Activated naive CD4-positive, alpha-beta T cell treated with anti-CD3 and anti-CD28 coated beads, Interleukin-2, amount 10 ng/mL, durations not matched to agents 7 days and 5 days (primary cell): ENCODE measurements around the gene SNAPC2.
"Not testable (repeated sequence)": the region's sequence is repeated elsewhere in the genome, so short reads cannot be mapped to it uniquely, and the experiment has no call there.

Experiments
- CTCF ChIA-PET: fragments of 350-600 bp; sonication (Branson Sonifier 250); formaldehyde crosslinking; loops from one replicate; lab custom pipeline; 2021; ENCODE audit warnings: antibody characterized with exemption; lab: Charles Lee
- DNase-seq: peaks from one replicate; pipeline ENCODE4 v3.0.0-alpha.2; 2020
- H3K27ac Mint-ChIP-seq: one replicate; pipeline ENCODE4 v1.8.0; 2021; ENCODE audit warnings: mild to moderate bottlenecking, moderate library complexity, mixed read lengths
- H3K27me3 Mint-ChIP-seq: one replicate; pipeline ENCODE4 v1.8.0; 2021; ENCODE audit warnings: mild to moderate bottlenecking, mixed read lengths
- H3K36me3 Mint-ChIP-seq: one replicate; pipeline ENCODE4 v1.8.0; 2021; ENCODE audit warnings: mixed read lengths
- H3K4me1 Mint-ChIP-seq: one replicate; pipeline ENCODE4 v1.8.0; 2021; ENCODE audit warnings: mixed read lengths
- H3K4me3 Mint-ChIP-seq: one replicate; pipeline ENCODE4 v1.8.0; 2021; ENCODE audit warnings: mild to moderate bottlenecking, moderate library complexity, mixed read lengths
- H3K9me3 Mint-ChIP-seq: one replicate; pipeline ENCODE4 v1.8.0; 2021; ENCODE audit warnings: mixed read lengths

The SNAPC2 gene

DNA sequence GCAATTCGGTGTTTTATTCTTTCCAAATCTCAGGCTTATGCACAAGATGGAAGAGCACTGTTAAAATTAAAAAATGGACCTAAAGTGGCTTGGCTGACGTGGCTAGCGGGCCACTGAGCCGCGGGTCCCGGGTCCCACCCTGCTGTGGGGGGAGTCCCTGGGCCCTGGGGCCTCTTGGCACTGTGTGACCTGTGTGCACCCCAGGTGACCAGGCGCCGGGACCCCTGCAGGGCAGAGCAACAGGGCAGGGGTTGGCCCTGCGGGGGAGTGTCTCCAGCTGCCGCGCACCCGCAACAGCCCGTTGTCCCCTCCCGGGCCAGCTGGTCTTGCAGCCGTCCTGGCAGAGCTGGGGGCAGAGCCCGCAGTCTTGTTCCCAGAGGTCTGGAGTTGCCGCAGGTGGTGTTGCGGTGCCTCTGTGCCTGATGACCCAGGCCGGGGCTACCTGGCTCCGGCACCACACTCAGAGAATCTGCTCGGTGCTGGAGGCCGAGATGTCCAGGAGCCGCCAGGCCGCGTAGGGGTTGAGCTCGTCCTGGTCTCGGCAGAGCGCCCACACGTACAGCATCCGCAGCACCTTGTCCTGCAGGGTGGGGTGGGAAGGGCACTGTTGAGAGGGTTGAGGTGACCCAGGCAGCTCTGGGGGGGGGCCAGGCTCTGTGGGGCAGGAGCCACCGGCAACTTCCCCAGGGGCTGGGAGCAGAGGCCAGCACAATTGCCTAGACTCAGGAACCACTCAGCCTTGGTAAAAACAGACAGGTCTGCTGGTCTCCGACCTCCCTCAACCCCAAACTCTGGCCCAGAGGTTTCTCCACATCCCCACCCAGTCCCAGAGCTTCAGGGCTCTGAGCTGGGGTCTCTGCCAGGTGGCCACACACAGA lies 6.8 kb downstream of the SNAPC2 start:
- Mint-ChIP-seq H3K27ac (peak overlapping the region; percentile 58), H3K4me1 (peaks cover 13% of the 10 kb centered on the region), H3K4me3 (peak overlapping the region; percentile 50)

DNA sequence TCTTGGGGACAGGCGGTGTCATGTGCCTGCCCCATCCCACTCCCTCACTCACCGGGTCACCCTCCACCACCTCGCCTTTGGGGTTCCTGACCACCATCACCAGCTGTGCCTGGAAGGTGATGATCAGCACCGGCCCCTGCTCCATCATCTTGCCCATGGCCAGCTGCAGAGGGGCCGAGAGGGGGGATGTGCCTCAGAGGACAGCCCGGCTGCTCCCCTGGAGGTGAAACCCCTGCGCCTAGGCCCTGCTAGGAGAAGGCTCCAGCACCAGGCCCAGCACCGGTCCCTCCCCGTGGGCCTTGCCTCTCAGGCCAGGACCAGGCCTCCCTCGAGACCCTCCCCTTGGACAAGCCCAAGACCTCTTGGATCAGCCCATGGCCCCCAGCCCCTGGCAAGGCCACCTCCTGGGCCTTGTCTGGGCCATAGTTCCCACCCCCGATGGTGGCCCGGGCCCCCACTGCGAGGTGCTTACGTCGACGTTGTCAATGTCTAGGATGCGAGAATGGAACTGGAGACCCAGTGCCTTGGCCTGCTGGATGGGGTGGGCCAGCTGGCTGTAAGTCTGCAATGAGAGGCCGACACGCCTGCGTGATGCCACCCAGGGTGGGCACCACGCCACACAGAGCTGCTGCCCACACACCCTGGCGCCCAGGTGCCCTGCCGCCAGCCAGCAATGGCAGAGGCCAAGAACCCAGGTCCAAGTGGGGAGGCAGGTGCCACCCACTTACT lies 7.6 kb downstream of the SNAPC2 start:
- Mint-ChIP-seq H3K27me3 (peaks cover 4% of the 10 kb centered on the region), H3K27ac (no peak overlapping the region), H3K4me1 (peaks cover 10% of the 10 kb centered on the region), H3K36me3 (peaks cover 4% of the 10 kb centered on the region), H3K4me3 (no peak overlapping the region), H3K9me3 (no peaks in the 10 kb centered on the region)
- DNase-seq: no peak
- CTCF ChIA-PET: interaction anchor here (1.9 kb wide), 1 partner anchor 73 kb away, joined by 4 read pairs; no protein-coding TSS in a partner anchor

More for the DNA sequence above, 6.8 kb downstream of the SNAPC2 start:
- Mint-ChIP-seq H3K9me3 (no peaks in the 10 kb centered on the region), H3K27me3 (peaks cover 4% of the 10 kb centered on the region), H3K36me3 (peaks cover 6% of the 10 kb centered on the region)
- CTCF ChIA-PET: interaction anchor here (0.7 to 1.9 kb wide), 2 partner anchors 73 to 74 kb away, joined by 3 to 4 read pairs; no protein-coding TSS in a partner anchor
- no peak for DNase-seq

DNA sequence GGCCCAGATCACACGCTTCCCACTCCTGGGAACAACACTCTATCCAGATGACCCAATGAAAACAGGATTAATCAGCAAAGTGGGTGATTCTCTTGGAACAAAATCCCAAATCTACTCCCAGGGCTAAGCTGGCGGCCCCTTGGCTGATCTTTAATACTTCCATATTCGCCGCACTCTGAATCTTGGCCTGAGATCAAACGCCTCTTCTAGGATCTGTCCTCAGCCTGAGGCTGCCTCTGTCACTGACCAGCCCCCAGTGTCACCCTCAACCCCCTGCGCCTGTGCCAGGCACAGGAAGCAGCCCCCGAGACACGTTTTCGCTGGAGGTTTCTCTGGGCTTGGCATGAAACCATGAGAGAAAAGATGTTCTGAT lies 8.2 kb downstream of the SNAPC2 start:
- peaks cover 10% of the 10 kb centered on the region for H3K4me1 Mint-ChIP-seq
- no peaks in the 10 kb centered on the region for H3K9me3 Mint-ChIP-seq
- H3K27me3 Mint-ChIP-seq: no peaks in the 10 kb centered on the region
- H3K36me3 Mint-ChIP-seq: peaks cover 4% of the 10 kb centered on the region
- CTCF ChIA-PET: interaction anchor here (0.8 to 2.8 kb wide), 6 partner anchors 14 to 140 kb away, joined by 3 to 14 read pairs (median 4); partner anchors contain the start of gene TIMM44
- no peak overlapping the region for H3K4me3 Mint-ChIP-seq
- DNase-seq: no peak
- no peak overlapping the region for H3K27ac Mint-ChIP-seq

DNA sequence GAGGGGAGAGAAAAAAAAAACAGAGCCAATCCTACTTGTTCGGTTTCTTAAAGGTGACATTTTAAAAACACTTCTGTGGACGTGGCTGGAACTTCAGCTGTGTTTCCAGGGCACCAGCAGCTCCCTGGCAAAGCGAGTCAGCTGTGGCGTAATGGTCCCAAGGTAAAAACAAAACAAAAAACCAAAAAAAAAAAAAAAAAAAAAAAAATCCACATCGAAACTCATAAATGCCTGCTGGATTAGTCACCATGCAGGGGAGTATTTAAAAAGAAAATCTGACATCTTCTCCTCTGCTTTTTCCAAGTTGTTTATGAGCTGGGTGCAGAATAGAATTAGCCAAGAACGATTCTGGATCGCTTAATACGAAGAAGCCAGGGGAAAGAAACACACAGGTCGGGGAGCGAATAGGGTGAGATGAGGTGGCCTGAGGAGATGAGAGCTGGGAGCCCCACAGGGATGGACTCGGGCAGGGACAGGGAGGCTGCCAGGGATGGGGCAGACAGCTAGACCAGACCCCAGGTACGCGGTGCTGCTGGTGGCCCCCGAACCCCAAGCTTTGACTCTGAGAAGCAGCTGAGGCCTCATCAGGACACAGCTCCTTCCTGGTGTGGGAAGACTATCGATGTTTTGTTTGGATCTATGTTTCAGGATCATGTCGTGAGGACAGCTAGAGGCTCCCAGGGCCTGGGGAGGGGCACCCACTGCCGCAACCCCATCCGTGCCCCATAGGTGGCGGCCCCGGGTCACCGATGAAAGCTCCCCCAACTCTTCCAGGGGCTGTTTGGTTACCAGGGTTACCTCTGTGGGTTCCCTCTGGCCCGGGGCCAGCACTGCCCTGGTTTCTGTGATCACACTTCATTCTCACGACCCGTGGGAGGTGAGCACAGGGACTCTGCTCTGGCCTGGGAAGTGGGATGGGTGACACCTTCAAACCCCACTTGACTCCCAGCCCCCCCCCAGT lies 8.9 kb downstream of the SNAPC2 start:
- no peak overlapping the region for H3K4me3 Mint-ChIP-seq
- CTCF ChIA-PET: interaction anchor here (0.8 to 2.8 kb wide), 9 partner anchors 9 to 140 kb away, joined by 3 to 14 read pairs (median 4); partner anchors contain the start of gene TIMM44
- peak overlapping the region; percentile 12 for H3K27ac Mint-ChIP-seq
- H3K36me3 Mint-ChIP-seq: peaks cover 7% of the 10 kb centered on the region
- peaks cover 10% of the 10 kb centered on the region for H3K4me1 Mint-ChIP-seq
- H3K9me3 Mint-ChIP-seq: no peaks in the 10 kb centered on the region
- peak; percentile 69 for DNase-seq
- H3K27me3 Mint-ChIP-seq: no peaks in the 10 kb centered on the region

DNA sequence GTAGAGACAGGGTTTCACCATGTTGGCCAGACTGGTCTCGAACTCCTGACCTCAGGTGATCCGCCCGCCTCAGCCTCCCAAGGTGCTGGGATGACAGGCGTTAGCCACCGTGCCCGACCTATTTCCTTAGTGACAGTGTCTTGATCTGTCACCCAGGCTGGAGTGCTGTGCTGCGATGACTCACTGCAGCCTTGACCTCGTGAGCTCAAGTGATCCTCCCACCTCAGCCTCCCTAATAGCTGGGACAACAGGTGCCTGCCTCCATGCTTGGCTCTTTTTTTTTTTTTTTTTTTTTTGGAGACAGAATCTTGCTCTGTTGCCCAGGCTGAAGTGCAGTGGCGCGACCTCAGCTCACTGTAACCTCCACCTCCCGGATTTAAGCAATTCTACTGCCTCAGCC lies 9.9 kb downstream of the SNAPC2 start:
- not testable (repeated sequence) for H3K27ac Mint-ChIP-seq, H3K27me3 Mint-ChIP-seq, H3K4me3 Mint-ChIP-seq, H3K4me1 Mint-ChIP-seq, DNase-seq, H3K36me3 Mint-ChIP-seq, H3K9me3 Mint-ChIP-seq
- CTCF ChIA-PET: interaction anchor here (0.6 to 2.8 kb wide), 2 partner anchors 13 to 534 kb away, joined by 5 to 14 read pairs; partner anchors contain the start of gene TIMM44

DNA sequence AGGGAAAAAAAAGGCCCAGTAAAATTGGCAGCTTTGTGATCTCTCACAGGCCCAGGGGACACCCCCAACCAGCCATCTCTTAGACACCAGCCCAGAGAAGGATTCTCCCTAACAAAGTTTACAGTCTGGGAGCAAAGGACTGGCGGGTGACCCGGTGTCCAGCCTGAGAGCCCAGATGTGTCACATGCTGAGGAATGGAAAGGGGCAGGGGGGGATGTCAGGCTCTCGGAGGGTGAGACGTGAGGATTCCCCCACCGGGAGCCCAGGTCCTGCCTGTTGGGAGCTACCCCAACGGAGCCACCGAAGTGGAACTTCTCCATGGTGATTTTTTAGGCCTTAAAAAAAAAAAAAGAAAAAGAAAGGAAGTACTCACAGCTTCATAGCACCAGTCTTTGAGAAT lies 10.6 kb downstream of the SNAPC2 start:
- H3K27ac Mint-ChIP-seq: peak overlapping the region; percentile 45
- no peaks in the 10 kb centered on the region for H3K9me3 Mint-ChIP-seq
- peaks cover 5% of the 10 kb centered on the region for H3K4me1 Mint-ChIP-seq
- CTCF ChIA-PET: interaction anchor here (0.6 to 2.8 kb wide), 3 partner anchors 12 to 534 kb away, joined by 4 to 14 read pairs (median 5); partner anchors contain the start of gene TIMM44
- no peak overlapping the region for H3K4me3 Mint-ChIP-seq
- DNase-seq: no peak
- H3K27me3 Mint-ChIP-seq: no peaks in the 10 kb centered on the region
- H3K36me3 Mint-ChIP-seq: peaks cover 7% of the 10 kb centered on the region

DNA sequence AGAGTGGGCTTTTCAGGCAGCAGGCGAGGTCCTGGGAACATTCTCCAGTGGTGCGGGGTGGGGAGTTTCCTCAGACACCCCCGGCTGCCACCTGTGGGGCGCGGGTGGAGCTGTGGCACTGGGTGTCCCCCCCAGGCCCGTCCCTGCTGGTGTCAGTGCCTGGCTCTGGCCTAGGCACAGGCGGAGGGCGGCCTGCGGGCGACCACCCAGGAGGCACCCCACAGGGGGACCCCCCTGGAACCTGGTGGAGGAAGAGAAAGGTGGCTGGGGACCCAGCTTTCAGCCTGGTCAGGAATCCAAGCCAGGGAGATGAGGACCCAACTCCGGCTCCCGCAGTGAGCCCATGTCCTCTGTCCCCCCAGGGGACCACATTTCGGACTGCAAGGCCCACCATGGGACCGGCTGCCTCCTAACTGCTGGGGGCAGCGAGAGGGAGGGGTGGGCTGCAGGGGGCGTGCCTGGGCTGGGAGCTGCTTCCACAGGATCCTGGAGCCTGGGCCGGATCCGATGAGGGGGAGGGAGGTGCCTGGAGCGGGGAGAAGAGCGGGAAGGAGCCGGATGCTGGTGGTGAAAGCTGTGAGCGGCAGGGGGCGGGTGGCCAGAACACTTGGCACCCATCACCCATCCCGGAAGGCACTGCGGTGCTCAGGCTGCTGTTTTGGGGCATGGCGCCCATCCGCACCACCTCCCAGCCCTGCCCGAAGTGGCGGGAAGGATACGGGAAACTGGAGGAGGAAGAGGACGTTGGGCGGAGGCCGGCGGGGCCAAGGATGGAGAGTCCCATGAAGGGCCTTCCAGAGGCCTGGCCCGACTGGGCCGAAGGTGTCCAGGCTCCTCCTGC lies 11.3 kb downstream of the SNAPC2 start:
- H3K4me3 Mint-ChIP-seq: no peak overlapping the region
- H3K9me3 Mint-ChIP-seq: no peaks in the 10 kb centered on the region
- no peaks in the 10 kb centered on the region for H3K27me3 Mint-ChIP-seq
- DNase-seq: no peak
- no peak overlapping the region for H3K27ac Mint-ChIP-seq
- CTCF ChIA-PET: interaction anchor here (0.6 to 2.8 kb wide), 2 partner anchors 11 to 138 kb away, joined by 4 to 14 read pairs; partner anchors contain the start of gene TIMM44
- H3K36me3 Mint-ChIP-seq: peaks cover 7% of the 10 kb centered on the region
- peaks cover 2% of the 10 kb centered on the region for H3K4me1 Mint-ChIP-seq

DNA sequence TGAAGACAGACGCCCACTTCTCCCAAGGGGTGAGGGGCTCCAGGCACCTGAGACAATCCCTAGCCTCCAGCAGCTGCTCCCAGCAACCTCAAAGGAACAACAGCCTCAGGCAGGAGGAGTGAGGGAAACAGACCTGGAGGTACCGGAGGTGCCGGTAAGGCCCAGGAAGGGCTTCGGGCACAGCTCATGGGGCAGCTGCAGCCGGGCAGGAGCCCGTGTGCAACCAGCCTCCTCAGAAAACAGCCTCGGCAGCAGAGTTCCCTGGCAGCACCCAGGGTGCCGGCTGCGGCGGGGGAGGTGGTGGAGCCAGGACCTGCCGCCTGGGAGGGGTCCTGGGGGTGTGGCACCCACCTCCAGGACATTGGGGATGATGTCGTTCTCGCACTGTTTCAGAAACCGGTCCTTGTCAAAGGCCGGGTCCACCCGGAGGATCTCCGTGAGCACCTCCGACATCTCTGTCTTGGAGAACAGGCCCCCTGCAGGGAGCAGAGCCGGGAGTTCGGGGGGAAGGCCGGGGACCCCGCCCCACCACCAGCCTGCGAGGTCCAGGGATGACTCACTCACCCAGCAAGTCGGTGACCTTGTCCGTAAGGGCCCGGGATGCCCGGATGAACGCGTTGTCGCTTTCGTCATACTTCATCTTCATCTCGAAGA lies 12.3 kb downstream of the SNAPC2 start:
- Mint-ChIP-seq H3K36me3 (peaks cover 7% of the 10 kb centered on the region), H3K4me3 (no peak overlapping the region), H3K4me1 (no peaks in the 10 kb centered on the region), H3K9me3 (no peaks in the 10 kb centered on the region), H3K27me3 (no peaks in the 10 kb centered on the region), H3K27ac (no peak overlapping the region)
- CTCF ChIA-PET: no interaction called here
- DNase-seq: no peak

DNA sequence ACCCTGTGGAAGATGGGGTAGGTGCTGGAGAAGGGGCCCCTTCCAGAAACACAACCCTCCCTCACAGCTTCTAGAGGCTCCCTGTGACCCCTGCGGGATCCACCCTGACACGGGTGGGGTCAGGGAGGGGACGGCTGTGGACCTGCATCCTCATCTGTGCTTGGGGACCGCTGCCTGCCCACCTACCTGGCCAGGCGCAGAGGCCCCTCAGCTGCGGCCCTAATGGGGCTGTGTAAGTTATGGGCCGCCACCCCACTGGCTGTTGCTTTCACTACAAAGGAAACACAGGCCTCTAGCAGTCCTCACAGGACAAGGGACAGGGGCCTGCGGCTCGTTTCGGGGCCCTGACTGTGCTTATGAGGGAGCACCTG lies 12.8 kb downstream of the SNAPC2 start:
- H3K9me3 Mint-ChIP-seq: no peaks in the 10 kb centered on the region
- H3K27ac Mint-ChIP-seq: no peak overlapping the region
- CTCF ChIA-PET: no interaction called here
- H3K4me3 Mint-ChIP-seq: no peak overlapping the region
- H3K27me3 Mint-ChIP-seq: no peaks in the 10 kb centered on the region
- H3K36me3 Mint-ChIP-seq: peaks cover 9% of the 10 kb centered on the region
- DNase-seq: no peak
- no peaks in the 10 kb centered on the region for H3K4me1 Mint-ChIP-seq

DNA sequence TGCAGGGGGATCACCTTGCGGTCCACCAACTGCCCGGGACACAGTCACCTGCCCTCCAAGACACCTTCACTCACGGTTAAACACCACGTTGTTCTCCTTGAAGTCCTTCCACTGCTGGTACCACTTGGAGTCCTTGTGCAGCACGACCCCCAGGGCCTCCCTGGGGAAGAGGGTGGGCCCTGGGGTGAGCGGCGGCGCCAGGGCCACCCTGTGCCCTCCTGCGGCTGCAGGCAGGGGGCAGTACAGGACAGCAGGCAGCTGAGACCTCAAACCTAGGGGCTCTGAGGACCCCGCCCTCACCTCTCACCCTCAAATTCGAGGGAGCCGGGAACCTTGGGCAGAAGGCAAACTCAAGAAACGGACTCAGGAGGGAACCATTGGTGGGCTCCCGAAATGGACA lies 13.3 kb downstream of the SNAPC2 start:
- CTCF ChIA-PET: no interaction called here
- H3K36me3 Mint-ChIP-seq: peaks cover 10% of the 10 kb centered on the region

DNA sequence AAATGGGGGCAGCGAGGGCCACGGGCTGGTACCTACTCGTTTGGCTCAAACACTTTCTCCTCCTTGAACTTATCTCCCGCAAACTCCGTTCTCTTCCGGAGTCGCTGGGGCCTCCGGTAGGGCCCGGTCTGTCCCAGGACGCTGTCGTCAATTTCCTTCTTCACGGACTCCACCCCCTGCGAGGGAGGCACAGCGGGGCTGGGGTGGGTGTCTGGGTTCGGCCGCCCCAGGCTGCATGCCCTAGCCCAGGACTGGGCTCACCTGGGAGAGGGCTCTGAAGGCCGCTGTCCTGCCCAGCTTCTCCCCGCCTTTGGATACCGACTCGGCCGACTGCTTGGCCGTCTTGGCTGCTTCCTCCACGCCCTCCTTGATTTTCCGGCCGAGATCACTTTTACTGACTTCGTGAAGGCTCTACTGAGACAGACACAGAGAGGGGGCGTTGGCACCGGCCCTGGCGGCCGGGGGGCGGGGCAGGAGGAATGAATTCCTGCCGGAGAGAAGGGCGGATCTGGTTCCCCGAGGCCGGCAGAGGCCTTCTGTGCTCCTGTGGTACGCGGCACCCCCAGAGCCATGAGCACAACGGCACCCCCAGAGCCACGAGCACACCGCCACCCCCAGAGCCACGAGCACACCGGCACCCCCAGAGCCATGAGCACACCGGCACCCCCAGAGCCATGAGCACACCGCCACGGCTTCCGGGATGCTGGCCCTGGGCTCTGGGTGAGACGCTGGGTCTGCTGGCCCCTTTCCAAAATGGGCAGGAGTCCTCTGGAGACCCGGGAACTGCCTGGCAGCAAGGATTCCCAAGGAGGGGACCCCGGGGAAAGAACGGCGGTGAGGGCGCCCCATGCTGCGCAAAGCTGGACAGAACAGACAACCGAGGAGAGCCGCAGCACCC lies 13.9 kb downstream of the SNAPC2 start:
- Mint-ChIP-seq H3K27me3 (no peaks in the 10 kb centered on the region), H3K27ac (no peak overlapping the region), H3K36me3 (peaks cover 13% of the 10 kb centered on the region), H3K4me1 (peaks cover 3% of the 10 kb centered on the region), H3K4me3 (no peak overlapping the region), H3K9me3 (no peaks in the 10 kb centered on the region)
- CTCF ChIA-PET: interaction anchor here (1.8 kb wide), 1 partner anchor 10 kb away, joined by 7 read pairs; the partner anchor contains the start of gene TIMM44
- no peak for DNase-seq

More for the DNA sequence above, 13.3 kb downstream of the SNAPC2 start:
- DNase-seq: no peak
- Mint-ChIP-seq H3K4me1 (no peaks in the 10 kb centered on the region), H3K27me3 (no peaks in the 10 kb centered on the region), H3K27ac (no peak overlapping the region), H3K9me3 (no peaks in the 10 kb centered on the region), H3K4me3 (no peak overlapping the region)
